Measurements from ENCODE around the gene HMSD.

GRCh38 chr18:63909870-63910269, 39.2 kb upstream of the HMSD start:
- TF ChIP-seq RAD21 (IDR thresholded peaks at IDR 0.05; ENCODE audit: low read length) (no peak), CTCF (IDR thresholded peaks at IDR 0.05) (no peak), REST (IDR thresholded peaks at IDR 0.05; ENCODE audit: low read depth, low read length) (no peak), RFX5 (IDR thresholded peaks at IDR 0.05; ENCODE audit: low read length) (no peak), POLR2AphosphoS5 (IDR thresholded peaks at IDR 0.05; ENCODE audit: low read depth, low read length) (no peak), CHD2 (IDR thresholded peaks at IDR 0.05; ENCODE audit: low read length, partially characterized antibody) (no peak), YY1 (IDR thresholded peaks at IDR 0.05; ENCODE audit: low read depth) (no peak), EZH2phosphoT487 (IDR thresholded peaks at IDR 0.05; ENCODE audit: borderline replicate concordance, low read depth) (no peak), MXI1 (IDR thresholded peaks at IDR 0.05; ENCODE audit: low read depth, low read length) (no peak), RXRA (IDR thresholded peaks at IDR 0.05; ENCODE audit: borderline replicate concordance, low read depth) (no peak), JUND (IDR thresholded peaks at IDR 0.05) (no peak)
- TF ChIP-seq, protein P1, sequence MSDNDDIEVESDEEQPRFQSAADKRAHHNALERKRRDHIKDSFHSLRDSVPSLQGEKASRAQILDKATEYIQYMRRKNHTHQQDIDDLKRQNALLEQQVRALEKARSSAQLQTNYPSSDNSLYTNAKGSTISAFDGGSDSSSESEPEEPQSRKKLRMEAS (IDR thresholded peaks at IDR 0.05; ENCODE audit: low read depth), result no peak
